ENCODE data around the gene TIGD7.

DNA sequence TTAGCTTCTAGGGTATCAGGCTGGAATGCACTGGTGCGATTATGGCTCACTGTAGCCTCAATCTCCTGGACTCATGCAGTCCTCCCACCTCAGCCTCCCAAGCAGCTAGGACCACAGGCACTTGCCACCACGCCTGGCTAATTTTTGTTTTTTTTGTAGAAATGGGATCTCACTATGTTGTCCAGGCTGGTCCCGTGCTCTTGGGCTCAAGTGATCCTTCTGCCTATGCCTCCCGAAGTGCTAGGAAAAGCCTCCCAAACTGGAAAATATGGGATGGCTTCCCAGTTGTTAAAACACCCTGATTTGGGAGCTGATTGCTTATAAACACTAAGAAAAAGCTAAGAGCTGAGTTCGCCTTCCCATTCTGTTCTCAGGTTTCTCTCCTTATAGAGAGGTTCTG, 28.6 kb downstream of the TIGD7 start:
- TF ChIP-seq EZH2 (IDR thresholded peaks at IDR 0.05) (no peak), POLR2AphosphoS5 (IDR thresholded peaks at IDR 0.05; ENCODE audit: borderline replicate concordance, low read depth, low read length) (no peak)

All from SK-N-MC (cell line).